ENCODE measurements around the gene GRB14.

The GRB14 gene

GRCh38 chr2:164511738-164512137 lies 109.5 kb downstream of the GRB14 start:
- no peaks in the 10 kb centered on the region for H3K27me3 ChIP-seq

DNA sequence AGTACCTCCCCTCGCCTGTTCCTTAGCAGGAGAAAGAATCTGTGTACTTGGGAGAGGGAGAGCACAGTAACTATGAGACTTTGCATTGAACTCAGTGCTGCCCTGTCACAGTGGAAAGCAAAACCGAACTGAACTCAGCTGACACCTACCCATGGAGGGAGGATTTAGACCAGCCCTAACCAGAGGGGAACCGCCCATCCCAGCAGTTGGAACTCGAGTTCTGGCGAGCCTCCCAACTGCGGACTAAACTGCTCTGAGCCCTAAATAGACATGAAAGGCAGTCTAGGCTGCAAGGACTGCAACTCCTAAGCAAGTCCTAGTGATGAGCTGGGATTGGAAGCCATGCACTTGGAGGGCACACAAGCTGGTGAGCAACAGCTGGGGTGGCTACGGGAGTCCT lies 110.4 kb downstream of the GRB14 start:
- no peak for TF ChIP-seq CTCF (IDR thresholded peaks at IDR 0.05)
- no peaks in the 10 kb centered on the region for H3K4me1 ChIP-seq
- no peaks in the 10 kb centered on the region for H3K36me3 ChIP-seq
- no peaks in the 10 kb centered on the region for H3K27me3 ChIP-seq
- DNase-seq: no peak
- no peak overlapping the region for H3K4me3 ChIP-seq
- H3K27ac ChIP-seq: no peak overlapping the region
- H3K9me3 ChIP-seq: peaks cover 0 to 9% (median 0%) of the 10 kb centered on the region in 3 donors
- intact Hi-C loops (cut with DNase I; ENCODE audit: low total_unique reads): no loop called here

More at GRCh38 chr2:164511738-164512137, 109.5 kb downstream of the GRB14 start:
- no peak overlapping the region for H3K27ac ChIP-seq
- no peak for TF ChIP-seq CTCF (IDR thresholded peaks at IDR 0.05)
- H3K9me3 ChIP-seq: peaks cover 0 to 9% (median 0%) of the 10 kb centered on the region in 3 donors
- no peaks in the 10 kb centered on the region for H3K4me1 ChIP-seq
- H3K36me3 ChIP-seq: peaks cover 0 to 3% (median 0%) of the 10 kb centered on the region in 3 donors
- no peak for DNase-seq
- H3K4me3 ChIP-seq: no peak overlapping the region
- intact Hi-C loops (cut with DNase I; ENCODE audit: low total_unique reads): no loop called here

DNA sequence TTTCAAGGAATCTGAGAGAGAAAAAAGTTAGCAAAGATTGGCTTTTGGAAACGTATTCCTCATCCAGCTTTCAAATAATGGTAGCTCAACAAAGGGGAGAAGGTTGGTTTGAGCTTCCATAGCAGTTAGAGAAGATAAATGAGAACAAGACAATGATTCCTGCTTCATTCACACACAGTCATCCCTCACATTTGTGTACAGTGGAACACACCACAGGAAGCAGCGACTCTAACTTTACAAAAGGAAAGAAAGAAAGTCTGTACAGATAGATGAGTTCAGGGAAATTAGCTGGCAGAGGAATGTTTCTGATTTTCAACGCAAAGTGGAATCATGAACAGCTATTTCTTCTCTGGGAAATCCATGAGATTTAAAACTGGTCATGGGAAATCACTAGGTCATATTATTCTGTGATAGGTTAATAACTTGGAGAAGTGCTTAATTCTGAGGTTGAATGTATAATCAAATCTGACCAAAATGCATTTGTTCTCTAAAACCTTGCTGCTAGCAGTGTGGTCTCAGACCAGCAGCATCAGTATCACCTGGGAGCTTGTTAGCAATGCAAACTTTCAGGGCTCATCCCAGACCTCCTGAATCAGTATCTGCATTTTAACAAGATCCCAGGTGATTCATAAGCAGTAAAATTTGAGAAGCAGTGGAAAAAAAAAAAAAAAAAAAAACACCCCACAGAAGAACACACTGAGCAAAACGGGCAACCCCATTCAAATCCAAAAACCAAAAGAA lies 112.0 kb downstream of the GRB14 start:
- Histone ChIP-seq H3K9me3 (no peaks in the 10 kb centered on the region), H3K27me3 (no peaks in the 10 kb centered on the region), H3K4me1 (no peaks in the 10 kb centered on the region), H3K4me3 (no peak overlapping the region), H3K36me3 (no peaks in the 10 kb centered on the region), H3K27ac (no peak overlapping the region)
- DNase-seq: no peak
- no peak for TF ChIP-seq CTCF (IDR thresholded peaks at IDR 0.05)
- intact Hi-C loops (cut with DNase I; ENCODE audit: low total_unique reads): no loop called here

GRCh38 chr2:164504253-164504652 lies 117.0 kb downstream of the GRB14 start:
- no peaks in the 10 kb centered on the region for H3K27me3 ChIP-seq
- TF ChIP-seq CTCF (IDR thresholded peaks at IDR 0.05): no peak

DNA sequence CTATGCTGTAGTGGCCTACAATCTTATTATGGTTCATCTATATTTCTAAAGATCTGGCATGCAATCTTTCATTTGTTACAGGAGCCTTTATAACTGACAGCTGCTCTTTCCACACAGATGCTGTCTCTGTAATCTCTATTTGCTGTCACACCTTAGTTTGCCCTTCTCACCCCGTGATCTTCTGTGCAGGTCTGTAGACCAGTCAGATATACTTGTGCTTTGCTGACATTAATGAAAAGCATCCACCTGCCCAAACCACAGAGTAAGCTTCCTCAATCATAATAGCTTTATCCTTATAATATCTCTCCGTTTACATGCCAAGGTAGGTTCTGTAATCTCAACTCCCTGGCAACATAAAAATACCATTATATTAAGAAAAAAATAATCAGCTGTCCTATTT lies 122.4 kb downstream of the GRB14 start:
- H3K9me3 ChIP-seq: no peaks in the 10 kb centered on the region
- intact Hi-C loops (cut with DNase I; ENCODE audit: low total_unique reads): no loop called here
- no peak overlapping the region for H3K4me3 ChIP-seq
- DNase-seq: no peak
- no peaks in the 10 kb centered on the region for H3K4me1 ChIP-seq
- no peaks in the 10 kb centered on the region for H3K36me3 ChIP-seq
- H3K27me3 ChIP-seq: no peaks in the 10 kb centered on the region
- H3K27ac ChIP-seq: no peak overlapping the region
- TF ChIP-seq CTCF (IDR thresholded peaks at IDR 0.05): no peak

More at GRCh38 chr2:164504253-164504652, 117.0 kb downstream of the GRB14 start:
- no peak overlapping the region for H3K4me3 ChIP-seq
- no peaks in the 10 kb centered on the region for H3K9me3 ChIP-seq
- H3K36me3 ChIP-seq: no peaks in the 10 kb centered on the region
- no peaks in the 10 kb centered on the region for H3K4me1 ChIP-seq
- intact Hi-C loops (cut with DNase I; ENCODE audit: low total_unique reads): no loop called here
- no peak for DNase-seq
- no peak overlapping the region for H3K27ac ChIP-seq
